ENCODE measurements around the gene RHOJ.
"Not testable (repeated sequence)": the region's sequence is repeated elsewhere in the genome, so short reads cannot be mapped to it uniquely, and the experiment has no call there.

RHOJ gene

GRCh38 chr14:63297372-63298063, 93.3 kb downstream of the RHOJ start:
- DNase-seq (ENCODE audit: low spot score), result no peak

- DNase-seq (ENCODE audit: low spot score), result no peak
Observed at GRCh38 chr14:63299351-63300110, 95.3 kb downstream of the RHOJ start.

GRCh38 chr14:63300854-63301253, 96.6 kb downstream of the RHOJ start:
- DNase-seq (ENCODE audit: low spot score), result no peak

GRCh38 chr14:63301891-63302534, 97.8 kb downstream of the RHOJ start:
- no peak for DNase-seq (ENCODE audit: low spot score)

GRCh38 chr14:63304429-63304828, 100.2 kb downstream of the RHOJ start:
- DNase-seq (ENCODE audit: low spot score), result not testable (repeated sequence)

- peak; percentile 6 for DNase-seq (ENCODE audit: low spot score)
Observed at GRCh38 chr14:63308723-63309317, 104.6 kb downstream of the RHOJ start.

- DNase-seq (ENCODE audit: low spot score), result no peak
Observed at GRCh38 chr14:63318835-63319234, 114.6 kb downstream of the RHOJ start, which contains the start of gene GPHB5. Gene GPHB5, minus strand, starts transcription at chr14:63318935. Its CDS starts 1,086 bp downstream, at chr14:63317849.

- DNase-seq (ENCODE audit: low spot score), result no peak
Observed at GRCh38 chr14:63322472-63322871, 118.2 kb downstream of the RHOJ start.

GRCh38 chr14:63322897-63323573, 118.8 kb downstream of the RHOJ start:
- DNase-seq (ENCODE audit: low spot score), result no peak

- DNase-seq (ENCODE audit: low spot score), result no peak
Observed at GRCh38 chr14:63326840-63327239, 122.6 kb downstream of the RHOJ start.

- DNase-seq (ENCODE audit: low spot score), result no peak
Observed at GRCh38 chr14:63328787-63329737, 124.8 kb downstream of the RHOJ start.

- DNase-seq (ENCODE audit: low spot score), result no peak
Observed at GRCh38 chr14:63342371-63342770, 138.1 kb downstream of the RHOJ start.

Data from activated CD4-positive, alpha-beta T cell treated with anti-CD3 and anti-CD28 coated beads, Interleukin-2, Interleukin-4, amounts not matched to agents 100 ng/mL and 50 ng/mL, durations not matched to agents 16 hours and 8 hours (primary cell).